Measurements from ENCODE around the gene NASP. TPM values are rescaled to one million over a fixed set of nuclear protein-coding genes. Genes with fewer than 3 reads are reported as not detected.

The NASP gene
- polyA plus RNA-seq, 1 donor = 153 TPM

DNA sequence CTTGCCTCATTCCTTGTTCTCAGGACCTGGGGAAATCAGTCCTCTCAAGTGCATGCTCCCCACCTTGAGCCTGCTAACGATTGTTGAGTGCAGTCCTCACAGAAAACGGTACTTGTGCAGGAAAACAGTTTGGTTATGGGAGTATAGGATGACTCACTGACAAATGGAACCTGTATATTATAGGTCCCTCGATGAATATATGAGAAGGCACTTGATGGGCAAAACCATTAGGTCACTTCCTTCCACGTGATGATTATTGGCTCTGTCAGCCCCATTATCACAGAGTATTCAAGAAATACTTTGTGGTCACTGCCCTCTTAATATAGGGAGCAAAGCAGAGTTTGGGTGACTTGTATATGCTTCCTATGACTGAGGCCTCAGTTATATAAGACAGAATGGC, 33.8 kb downstream of the NASP start:
- Histone ChIP-seq H3K27ac (ENCODE audit: low read length) (no peak overlapping the region), H3K4me1 (ENCODE audit: control insufficient read depth, insufficient read depth, low read length) (peaks cover 6% of the 10 kb centered on the region), H3K36me3 (ENCODE audit: control insufficient read depth, insufficient read depth, low read length) (peaks cover 61% of the 10 kb centered on the region), H3K9me3 (ENCODE audit: control insufficient read depth, low read depth, low read length) (no peaks in the 10 kb centered on the region), H3K27me3 (ENCODE audit: control insufficient read depth, insufficient read depth, low read length) (no peaks in the 10 kb centered on the region), H3K4me3 (ENCODE audit: low read length) (no peak overlapping the region)
- WGBS (ENCODE audit: insufficient coverage, low lambda C conversion rate) = no CpG with 5 or more reads among the region's 4 CpGs
- DNase-seq = no peak

DNA sequence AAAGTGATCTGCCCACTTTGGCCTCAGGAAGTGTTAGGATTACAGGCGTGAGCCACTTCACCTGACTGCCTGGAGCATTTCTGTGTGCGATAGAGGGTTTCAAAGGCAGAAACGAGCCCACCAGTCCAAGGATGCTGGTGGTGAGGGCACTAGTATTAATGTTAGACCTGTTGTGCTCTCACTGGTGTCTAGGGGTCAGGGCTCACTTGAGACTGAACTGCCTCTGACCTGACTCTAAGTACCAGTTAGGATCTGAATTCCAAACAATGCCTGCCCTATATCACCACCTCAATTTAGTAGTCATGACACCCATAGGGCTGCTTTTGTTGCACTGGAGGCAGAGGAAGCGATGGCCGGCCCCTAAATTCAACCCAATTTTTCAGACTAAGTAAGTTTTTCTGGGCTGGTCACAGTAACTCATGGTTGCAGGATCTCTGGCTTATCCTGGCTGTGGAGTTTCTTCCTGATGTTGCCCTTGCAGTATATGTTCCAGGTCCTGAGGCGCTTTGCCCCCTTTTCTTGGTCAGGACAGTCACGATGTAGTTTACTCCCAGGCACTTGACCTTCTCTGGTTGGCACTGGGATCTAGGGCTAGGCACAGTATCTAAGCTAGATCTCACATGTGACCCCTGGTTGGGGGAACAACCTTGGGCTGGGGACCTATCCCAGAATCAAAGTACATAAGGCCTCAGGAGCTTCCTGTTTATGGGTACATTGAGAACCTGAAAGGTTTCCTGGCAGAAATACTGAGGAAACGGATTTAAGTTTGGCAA, 35.5 kb downstream of the NASP start:
- no peak overlapping the region for H3K4me3 ChIP-seq (ENCODE audit: low read length)
- peaks cover 4% of the 10 kb centered on the region for H3K9me3 ChIP-seq (ENCODE audit: control insufficient read depth, low read depth, low read length)
- peaks cover 10% of the 10 kb centered on the region for H3K4me1 ChIP-seq (ENCODE audit: control insufficient read depth, insufficient read depth, low read length)
- WGBS (ENCODE audit: insufficient coverage, low lambda C conversion rate) = 75% methylated on average over 1 of the region's 8 CpGs
- H3K27ac ChIP-seq (ENCODE audit: low read length) = no peak overlapping the region
- no peaks in the 10 kb centered on the region for H3K27me3 ChIP-seq (ENCODE audit: control insufficient read depth, insufficient read depth, low read length)
- peaks cover 55% of the 10 kb centered on the region for H3K36me3 ChIP-seq (ENCODE audit: control insufficient read depth, insufficient read depth, low read length)
- no peak for DNase-seq

DNA sequence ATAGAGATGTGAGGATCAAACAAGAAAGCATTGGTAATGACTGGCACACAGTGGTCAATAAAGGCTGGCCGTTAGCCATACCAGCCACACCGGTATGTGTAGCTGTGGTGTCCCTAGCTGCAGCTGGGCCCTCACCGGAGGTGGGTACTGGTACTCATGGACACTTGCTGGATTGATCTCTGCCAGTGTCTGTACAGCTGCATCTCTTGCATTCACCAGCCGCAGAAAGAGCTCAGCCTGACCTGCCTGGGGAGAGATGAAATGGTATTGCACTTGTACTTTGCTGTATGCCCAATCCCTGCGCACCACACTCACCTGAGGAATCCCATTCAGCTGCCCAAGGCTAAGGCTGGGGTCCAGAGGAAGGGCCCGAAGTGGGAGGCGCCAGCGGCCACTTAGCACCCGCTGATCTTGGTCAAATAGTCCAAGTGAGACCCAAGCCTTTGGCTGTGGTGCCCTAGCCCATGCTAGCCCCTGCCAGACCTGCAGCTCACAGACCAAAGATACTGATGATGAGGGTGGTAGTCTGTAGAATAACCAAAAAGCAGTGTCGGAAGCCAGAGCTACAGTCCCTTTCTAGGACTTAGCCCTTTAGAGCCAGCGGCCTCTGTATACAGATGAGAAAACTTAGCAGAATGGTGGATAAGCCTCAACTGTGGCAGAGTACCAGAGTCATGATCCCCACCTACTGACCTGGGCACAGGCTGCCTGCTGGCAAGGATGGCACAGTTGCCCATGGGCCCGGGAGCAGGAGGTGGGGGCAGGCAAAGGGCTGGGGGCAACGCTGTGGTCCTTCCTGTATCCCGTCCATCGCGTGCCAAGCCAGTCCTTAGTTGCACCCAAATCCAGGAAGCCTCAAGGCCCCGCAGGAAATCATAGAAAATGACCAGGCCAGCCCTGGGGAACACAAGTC, 37.0 kb downstream of the NASP start:
- DNase-seq = no peak
- peaks cover 44% of the 10 kb centered on the region for H3K36me3 ChIP-seq (ENCODE audit: control insufficient read depth, insufficient read depth, low read length)
- no peak overlapping the region for H3K4me3 ChIP-seq (ENCODE audit: low read length)
- WGBS (ENCODE audit: insufficient coverage, low lambda C conversion rate) = no CpG with 5 or more reads among the region's 17 CpGs
- H3K4me1 ChIP-seq (ENCODE audit: control insufficient read depth, insufficient read depth, low read length) = peaks cover 10% of the 10 kb centered on the region
- H3K27ac ChIP-seq (ENCODE audit: low read length) = no peak overlapping the region
- peaks cover 4% of the 10 kb centered on the region for H3K9me3 ChIP-seq (ENCODE audit: control insufficient read depth, low read depth, low read length)
- no peaks in the 10 kb centered on the region for H3K27me3 ChIP-seq (ENCODE audit: control insufficient read depth, insufficient read depth, low read length)

DNA sequence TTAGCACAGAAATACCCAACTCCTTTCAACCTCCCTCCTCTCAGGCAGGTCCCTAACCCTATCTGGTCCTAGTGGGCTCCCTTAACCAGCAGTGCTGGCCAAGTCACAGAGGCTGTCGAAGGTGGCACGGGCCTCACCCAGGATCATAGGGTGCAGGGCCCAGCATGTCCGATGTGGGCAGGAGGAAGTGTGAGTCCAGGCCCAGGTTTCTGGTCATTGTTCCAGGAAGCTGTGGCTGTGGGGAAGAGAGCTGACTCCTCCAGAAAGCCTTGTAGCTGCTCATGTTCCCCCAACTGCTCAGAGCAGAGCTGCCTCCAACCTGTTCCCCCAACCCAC, 37.6 kb downstream of the NASP start:
- H3K4me1 ChIP-seq (ENCODE audit: control insufficient read depth, insufficient read depth, low read length) = peaks cover 10% of the 10 kb centered on the region
- DNase-seq = no peak
- H3K36me3 ChIP-seq (ENCODE audit: control insufficient read depth, insufficient read depth, low read length) = peaks cover 40% of the 10 kb centered on the region
- no CpG with 5 or more reads among the region's 3 CpGs for WGBS (ENCODE audit: insufficient coverage, low lambda C conversion rate)
- H3K9me3 ChIP-seq (ENCODE audit: control insufficient read depth, low read depth, low read length) = peaks cover 4% of the 10 kb centered on the region
- H3K27me3 ChIP-seq (ENCODE audit: control insufficient read depth, insufficient read depth, low read length) = no peaks in the 10 kb centered on the region
- H3K27ac ChIP-seq (ENCODE audit: low read length) = no peak overlapping the region
- no peak overlapping the region for H3K4me3 ChIP-seq (ENCODE audit: low read length)

DNA sequence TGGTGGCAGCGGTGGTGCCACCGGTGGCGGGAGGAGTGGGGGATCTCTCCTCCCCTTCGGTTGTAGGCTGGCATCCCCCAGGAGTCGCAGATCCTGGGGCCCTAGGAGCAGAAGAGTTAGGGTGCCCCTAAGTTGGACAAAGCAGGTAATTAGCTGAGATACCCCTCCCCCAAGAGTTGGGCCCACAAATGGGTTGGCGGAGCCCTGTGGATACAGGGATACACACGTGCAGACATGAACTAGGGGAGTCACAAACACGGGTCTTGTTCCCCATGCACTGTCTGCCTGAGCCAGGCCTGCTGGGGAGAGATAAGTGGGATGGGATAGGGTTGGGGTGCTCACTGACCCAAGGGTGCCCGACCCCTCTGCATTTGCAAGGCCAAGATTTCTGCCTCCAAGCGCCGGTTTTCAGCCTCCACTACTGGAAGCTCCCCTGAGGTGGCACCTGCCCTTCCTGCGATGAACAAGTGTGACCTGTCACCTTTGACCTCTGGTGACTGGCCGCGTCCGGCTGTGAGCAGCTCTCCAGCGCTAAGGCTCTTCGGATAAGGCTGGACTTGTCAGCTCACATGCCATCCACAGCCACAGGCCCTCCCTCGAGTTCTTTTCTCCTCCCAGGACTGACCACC, 38.2 kb downstream of the NASP start:
- peaks cover 39% of the 10 kb centered on the region for H3K36me3 ChIP-seq (ENCODE audit: control insufficient read depth, insufficient read depth, low read length)
- H3K4me3 ChIP-seq (ENCODE audit: low read length) = peak overlapping the region; percentile 23
- no CpG with 5 or more reads among the region's 18 CpGs for WGBS (ENCODE audit: insufficient coverage, low lambda C conversion rate)
- no peak for DNase-seq
- peaks cover 4% of the 10 kb centered on the region for H3K9me3 ChIP-seq (ENCODE audit: control insufficient read depth, low read depth, low read length)
- H3K27me3 ChIP-seq (ENCODE audit: control insufficient read depth, insufficient read depth, low read length) = no peaks in the 10 kb centered on the region
- H3K27ac ChIP-seq (ENCODE audit: low read length) = no peak overlapping the region
- peaks cover 10% of the 10 kb centered on the region for H3K4me1 ChIP-seq (ENCODE audit: control insufficient read depth, insufficient read depth, low read length)

DNA sequence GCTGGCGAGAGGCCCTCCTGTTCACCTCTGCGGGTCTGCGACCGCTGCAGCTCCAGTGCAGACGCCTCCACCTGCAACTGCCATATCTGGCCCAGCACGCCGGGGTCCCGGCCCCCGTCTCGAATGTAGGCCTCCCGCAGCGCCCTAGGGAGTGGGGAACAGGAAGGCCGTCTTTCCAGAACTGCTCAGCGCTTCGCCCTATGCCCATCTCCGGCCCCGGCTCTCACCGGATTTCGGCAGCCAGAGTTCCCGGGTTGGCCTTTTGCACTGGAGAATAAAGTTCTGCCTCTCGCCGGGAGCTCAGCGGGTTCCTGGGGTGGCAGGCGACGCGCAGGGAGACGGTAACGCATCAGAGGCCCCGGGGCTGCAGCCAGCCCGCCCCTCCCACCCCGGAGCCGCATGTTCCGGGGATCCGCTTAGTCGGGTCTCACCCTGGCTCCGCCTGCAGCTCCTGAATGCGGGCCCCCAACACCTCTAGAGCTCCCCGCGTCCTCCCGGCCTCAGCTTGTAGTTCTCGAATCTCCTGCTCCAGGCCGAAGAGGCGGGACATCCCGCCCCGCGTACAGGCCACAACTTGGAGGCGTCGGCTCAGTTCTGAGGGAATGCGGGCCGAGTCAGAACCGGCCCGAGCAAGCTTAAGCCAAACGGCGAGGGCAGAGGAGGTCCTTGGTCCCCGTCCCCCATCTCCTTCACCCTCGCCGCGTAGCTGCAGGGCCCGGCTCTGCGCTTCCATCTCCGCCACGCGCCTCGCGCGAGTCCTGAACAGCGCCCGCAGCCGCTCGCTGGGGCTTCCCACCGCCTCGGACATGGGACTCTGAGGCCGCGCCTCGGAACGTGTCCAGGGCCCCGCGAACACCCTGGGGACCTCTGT, 38.9 kb downstream of the NASP start:
- peak; percentile 12 to 38 for DNase-seq
- peaks cover 10% of the 10 kb centered on the region for H3K4me1 ChIP-seq (ENCODE audit: control insufficient read depth, insufficient read depth, low read length)
- no CpG with 5 or more reads among the region's 78 CpGs for WGBS (ENCODE audit: insufficient coverage, low lambda C conversion rate)
- H3K9me3 ChIP-seq (ENCODE audit: control insufficient read depth, low read depth, low read length) = peaks cover 4% of the 10 kb centered on the region
- H3K27ac ChIP-seq (ENCODE audit: low read length) = no peak overlapping the region
- H3K27me3 ChIP-seq (ENCODE audit: control insufficient read depth, insufficient read depth, low read length) = no peaks in the 10 kb centered on the region
- peaks cover 34% of the 10 kb centered on the region for H3K36me3 ChIP-seq (ENCODE audit: control insufficient read depth, insufficient read depth, low read length)
- H3K4me3 ChIP-seq (ENCODE audit: low read length) = peak overlapping the region; percentile 23

DNA sequence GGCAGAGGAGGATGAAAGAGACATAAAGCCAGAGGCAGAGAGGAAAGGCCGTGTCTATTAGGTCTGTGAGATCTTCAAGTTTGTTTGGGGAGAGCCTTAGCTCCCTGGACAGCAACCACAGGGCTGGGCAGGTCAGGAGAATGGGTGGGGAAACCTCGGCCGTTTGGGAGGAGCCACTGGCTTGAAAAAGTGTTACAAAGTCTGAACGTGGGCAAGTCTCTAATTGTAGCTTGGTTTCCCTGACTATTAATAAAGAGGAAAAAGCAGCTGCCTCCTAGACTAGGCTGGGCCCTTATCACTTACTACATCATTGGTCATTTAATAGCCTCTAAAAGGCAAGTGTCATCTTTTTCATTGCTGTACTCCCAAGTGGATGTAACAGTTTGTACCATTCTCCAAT, 40.1 kb downstream of the NASP start, which contains the start of gene CCDC17:
Gene CCDC17, minus strand, starts transcription at position 83 of the 400 bp plus-strand sequence. CDS start 145 bp downstream, outside the sequence.
- Histone ChIP-seq H3K36me3 (ENCODE audit: control insufficient read depth, insufficient read depth, low read length) (peaks cover 36% of the 10 kb centered on the region), H3K4me3 (ENCODE audit: low read length) (peak within 1 kb of the TSS; percentile 23), H3K4me1 (ENCODE audit: control insufficient read depth, insufficient read depth, low read length) (peaks cover 10% of the 10 kb centered on the region), H3K27ac (ENCODE audit: low read length) (no peak within 1 kb of the TSS), H3K27me3 (ENCODE audit: control insufficient read depth, insufficient read depth, low read length) (no peaks in the 10 kb centered on the region), H3K9me3 (ENCODE audit: control insufficient read depth, low read depth, low read length) (peaks cover 4% of the 10 kb centered on the region)
- WGBS (ENCODE audit: insufficient coverage, low lambda C conversion rate) = no CpG with 5 or more reads among the region's 4 CpGs
- DNase-seq = no peak

DNA sequence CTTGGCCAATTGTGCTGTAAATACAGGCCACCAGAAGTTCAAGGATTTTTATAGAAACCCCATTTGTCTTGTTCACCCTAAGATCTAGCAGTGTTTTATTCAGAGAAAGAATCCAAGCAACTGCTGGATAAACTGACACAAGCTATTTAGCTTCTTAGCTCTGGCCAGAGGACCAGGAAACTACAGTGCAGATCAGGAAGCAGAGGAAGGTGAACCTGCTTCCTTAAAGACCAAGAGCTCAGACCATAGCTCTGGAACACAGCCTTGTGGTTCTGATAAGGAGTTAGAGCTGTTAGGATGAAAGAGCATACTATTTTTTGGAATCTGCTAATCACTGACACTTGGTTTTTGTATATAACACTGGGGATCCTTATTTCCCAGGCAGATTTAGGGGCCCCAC, 45.2 kb downstream of the NASP start:
- no peaks in the 10 kb centered on the region for H3K9me3 ChIP-seq (ENCODE audit: control insufficient read depth, low read depth, low read length)
- H3K36me3 ChIP-seq (ENCODE audit: control insufficient read depth, insufficient read depth, low read length) = peaks cover 65% of the 10 kb centered on the region
- H3K4me3 ChIP-seq (ENCODE audit: low read length) = no peak overlapping the region
- H3K27ac ChIP-seq (ENCODE audit: low read length) = no peak overlapping the region
- no peak for DNase-seq
- H3K27me3 ChIP-seq (ENCODE audit: control insufficient read depth, insufficient read depth, low read length) = no peaks in the 10 kb centered on the region
- no peaks in the 10 kb centered on the region for H3K4me1 ChIP-seq (ENCODE audit: control insufficient read depth, insufficient read depth, low read length)

DNA sequence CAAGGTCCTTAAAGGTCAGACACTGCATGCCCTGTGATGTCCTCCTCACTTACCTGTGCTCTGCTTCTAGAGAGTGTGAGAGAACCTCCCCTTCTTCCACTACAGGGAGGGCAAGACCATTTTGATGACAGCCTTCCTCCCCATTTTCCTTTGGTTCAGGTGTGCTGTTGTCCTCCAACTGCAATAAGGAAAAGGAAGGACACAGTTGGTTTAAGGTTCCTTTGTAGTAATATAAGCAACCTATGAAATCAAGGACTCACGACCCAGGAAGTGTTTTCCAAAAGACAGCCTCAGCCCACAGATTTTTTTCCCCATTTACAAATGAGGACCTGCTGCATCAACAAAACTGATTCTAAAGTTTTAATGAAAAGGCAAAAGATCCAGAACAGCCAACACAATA, 46.6 kb downstream of the NASP start:
- no CpG with 5 or more reads among the region's 1 CpG for WGBS (ENCODE audit: insufficient coverage, low lambda C conversion rate)
- Histone ChIP-seq H3K27ac (ENCODE audit: low read length) (no peak overlapping the region), H3K27me3 (ENCODE audit: control insufficient read depth, insufficient read depth, low read length) (no peaks in the 10 kb centered on the region), H3K4me1 (ENCODE audit: control insufficient read depth, insufficient read depth, low read length) (no peaks in the 10 kb centered on the region), H3K4me3 (ENCODE audit: low read length) (no peak overlapping the region), H3K36me3 (ENCODE audit: control insufficient read depth, insufficient read depth, low read length) (peaks cover 77% of the 10 kb centered on the region), H3K9me3 (ENCODE audit: control insufficient read depth, low read depth, low read length) (no peaks in the 10 kb centered on the region)
- no peak for DNase-seq

DNA sequence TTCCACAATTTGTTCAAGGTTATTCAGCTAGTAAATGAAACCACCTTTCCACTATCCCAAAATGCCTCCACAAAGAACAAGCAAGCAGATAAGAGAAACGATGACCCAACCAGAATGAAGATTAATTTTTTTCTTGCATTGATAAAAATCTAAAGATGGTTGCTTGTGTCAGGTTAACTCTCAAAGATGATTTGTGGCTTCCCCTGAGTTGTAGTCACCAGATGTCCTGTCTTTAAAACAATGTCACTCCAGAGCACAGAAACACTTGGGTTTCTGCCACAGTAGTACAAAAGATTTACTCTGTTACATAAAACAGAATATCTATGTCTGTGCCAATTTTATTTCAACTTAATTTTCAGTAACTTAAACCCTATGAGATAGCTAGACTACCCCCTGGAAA, 51.4 kb downstream of the NASP start:
- H3K36me3 ChIP-seq (ENCODE audit: control insufficient read depth, insufficient read depth, low read length) = peaks cover 86% of the 10 kb centered on the region
- H3K4me1 ChIP-seq (ENCODE audit: control insufficient read depth, insufficient read depth, low read length) = no peaks in the 10 kb centered on the region
- no peaks in the 10 kb centered on the region for H3K9me3 ChIP-seq (ENCODE audit: control insufficient read depth, low read depth, low read length)
- no peaks in the 10 kb centered on the region for H3K27me3 ChIP-seq (ENCODE audit: control insufficient read depth, insufficient read depth, low read length)
- no peak for DNase-seq
- no peak overlapping the region for H3K27ac ChIP-seq (ENCODE audit: low read length)
- 40% methylated on average over 1 of the region's 1 CpG for WGBS (ENCODE audit: insufficient coverage, low lambda C conversion rate)
- H3K4me3 ChIP-seq (ENCODE audit: low read length) = no peak overlapping the region
